GM12875 (cell line): ENCODE results near the gene TMEM132A.

Experiments used
- H3K4me3 ChIP-seq: one replicate; pipeline ENCODE4 v1.5.1; 2011; ENCODE audit warnings: low read depth, low read length, control low read depth
- CTCF ChIP-seq: IDR thresholded peaks from 2 replicates; pipeline ENCODE4 v1.5.1; 2011; ENCODE audit warnings: low read depth, mild to moderate bottlenecking, control low read depth, inconsistent platforms, low read length, moderate library complexity, borderline replicate concordance; ENCODE audit not compliant: insufficient read depth

TMEM132A gene

GRCh38 chr11:60924110-60924905 is at the start of gene TMEM132A:
Gene TMEM132A, plus strand, starts transcription at chr11:60924460. Its CDS starts 174 bp downstream, at chr11:60924634.
- no peak for TF ChIP-seq CTCF
- peak within 1 kb of the TSS; percentile 60 for H3K4me3 ChIP-seq

GRCh38 chr11:60875366-60876167 is 48.7 kb upstream of the TMEM132A start:
- no peak for TF ChIP-seq CTCF
- H3K4me3 ChIP-seq, result no peak overlapping the region

GRCh38 chr11:60876168-60876485 is 48.1 kb upstream of the TMEM132A start:
- TF ChIP-seq CTCF, result no peak
- no peak overlapping the region for H3K4me3 ChIP-seq

GRCh38 chr11:60878245-60879101 is 45.8 kb upstream of the TMEM132A start:
- TF ChIP-seq CTCF, result no peak

GRCh38 chr11:60879104-60879503 is 45.2 kb upstream of the TMEM132A start:
- TF ChIP-seq CTCF, result no peak
- no peak overlapping the region for H3K4me3 ChIP-seq

More at GRCh38 chr11:60878245-60879101, 45.8 kb upstream of the TMEM132A start:
- no peak overlapping the region for H3K4me3 ChIP-seq

- no peak overlapping the region for H3K4me3 ChIP-seq
- TF ChIP-seq CTCF, result no peak
These were observed 44.2 kb upstream of the TMEM132A start for GRCh38 chr11:60879971-60880588.
